Retina (tissue), 1 donor: ENCODE measurements around the gene COL4A6.

Experiments used
- DNase-seq: peaks from one replicate; pipeline ENCODE4 v3.0.0-alpha.2; 2016

COL4A6 gene

DNA sequence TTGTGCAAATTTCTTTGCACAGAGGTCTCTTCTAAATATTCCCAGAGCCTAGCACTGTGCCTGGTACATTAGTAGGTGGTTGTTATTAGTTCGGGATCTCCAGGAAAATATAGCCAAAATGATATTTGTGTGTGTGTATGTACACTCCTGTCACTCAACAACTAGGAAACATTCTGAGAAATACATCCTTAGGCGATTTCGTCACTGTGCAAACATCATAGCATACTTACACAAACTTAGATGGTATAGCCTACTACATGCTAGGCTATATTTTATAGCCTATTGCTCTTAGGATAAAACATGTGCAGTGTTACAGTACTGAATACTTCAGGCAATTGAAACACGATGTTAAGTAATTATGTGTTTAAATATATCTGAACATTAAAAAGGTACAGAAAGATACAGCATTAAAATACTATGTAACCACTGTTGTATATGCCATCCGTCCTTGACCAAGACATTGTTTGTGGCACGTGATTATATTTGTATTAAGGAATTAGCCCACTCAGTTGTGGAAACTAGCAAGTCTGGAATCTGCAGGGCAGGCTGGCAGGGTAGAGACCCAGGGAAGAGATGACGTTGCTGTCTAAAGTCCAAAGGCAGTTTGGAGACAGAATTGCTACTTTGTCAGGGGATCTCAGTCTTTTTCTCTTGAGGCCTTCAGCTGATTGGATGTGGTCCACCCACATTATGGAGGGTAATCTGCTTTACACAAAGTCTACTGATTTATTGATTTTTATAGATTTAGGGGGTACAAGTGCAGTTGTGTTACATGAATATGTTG lies 106.9 kb downstream of the COL4A6 start:
- DNase-seq: no peak

- no peak for DNase-seq
Observed at GRCh38 chrX:108323751-108324150, 114.5 kb downstream of the COL4A6 start.

DNA sequence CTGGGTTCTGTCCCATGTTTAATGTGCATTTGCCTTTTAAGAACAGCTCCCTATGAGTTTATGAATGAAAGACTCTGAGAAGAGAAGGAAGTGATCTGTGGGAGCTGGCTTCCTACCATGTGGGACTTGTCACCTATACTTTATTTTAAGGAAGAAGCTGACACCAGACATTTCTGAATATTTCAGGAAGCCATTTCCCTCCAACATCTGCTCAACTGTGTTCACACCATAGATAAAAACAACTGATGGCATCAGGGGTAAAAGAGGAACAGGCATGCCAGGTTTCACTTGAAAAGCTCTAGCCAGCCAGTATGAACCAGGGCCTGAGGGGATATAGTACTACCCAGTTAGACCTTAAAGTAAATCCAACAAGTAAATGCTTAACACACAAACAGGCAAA lies 116.0 kb downstream of the COL4A6 start:
- no peak for DNase-seq

GRCh38 chrX:108316456-108316855 lies 121.8 kb downstream of the COL4A6 start:
- no peak for DNase-seq

DNA sequence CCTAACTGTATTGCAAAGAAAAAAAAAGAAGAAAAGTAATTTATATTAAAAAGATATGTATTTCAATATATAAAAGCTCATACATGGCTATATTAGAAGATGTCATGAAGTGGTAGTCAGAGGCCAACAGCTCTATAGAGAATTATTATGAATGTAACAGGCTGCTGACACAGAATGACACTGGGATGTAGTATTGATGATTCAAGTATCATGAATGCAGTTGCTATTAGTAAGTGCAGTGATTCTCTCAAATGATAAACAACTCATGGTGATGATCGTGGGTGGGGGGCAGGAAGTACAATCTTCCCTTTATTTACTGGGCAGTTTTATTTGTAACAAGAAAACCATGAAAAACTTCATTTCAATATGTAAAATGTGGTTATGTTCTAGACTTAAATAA lies 124.6 kb downstream of the COL4A6 start:
- DNase-seq: no peak

DNA sequence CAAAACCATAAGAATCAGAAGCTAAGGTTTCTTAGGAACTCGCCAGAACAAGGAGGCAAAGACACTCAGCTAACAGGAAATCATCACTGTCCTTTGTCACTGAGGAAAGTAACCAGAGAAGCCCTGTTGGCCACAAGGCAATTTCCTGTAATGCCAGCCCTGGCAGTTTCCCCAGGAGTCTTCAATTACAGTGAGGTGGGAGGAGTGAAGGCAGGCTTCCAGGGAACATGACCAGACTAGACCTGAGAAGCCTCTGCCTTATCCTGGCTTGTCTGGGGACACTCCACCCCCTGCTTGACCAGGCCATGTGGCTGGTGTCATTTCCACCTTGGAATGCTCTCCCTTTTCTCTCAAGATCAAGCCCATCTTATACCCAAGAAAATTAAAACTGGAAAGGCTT lies 125.3 kb downstream of the COL4A6 start:
- no peak for DNase-seq

- no peak for DNase-seq
Observed at GRCh38 chrX:108312011-108312410, 126.2 kb downstream of the COL4A6 start.

DNA sequence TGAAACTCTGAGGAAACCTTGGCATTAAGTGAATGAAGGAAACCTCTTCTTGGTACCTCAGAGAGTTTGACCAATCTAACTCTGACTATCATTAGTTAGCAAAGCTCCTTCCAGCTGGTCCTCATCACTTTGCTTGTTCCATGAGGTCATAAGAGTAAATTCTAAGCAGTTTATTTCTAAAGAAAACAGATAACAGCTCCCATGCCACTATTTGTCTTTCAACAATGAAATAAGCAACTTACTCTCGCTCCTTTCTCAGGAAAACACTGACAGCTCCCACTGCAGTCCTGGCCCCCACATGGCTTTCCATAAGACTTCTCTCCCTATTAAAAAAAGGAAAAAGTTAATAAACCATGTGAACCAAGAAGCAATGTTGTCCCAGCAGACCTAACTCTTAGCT lies 127.7 kb downstream of the COL4A6 start:
- no peak for DNase-seq

DNA sequence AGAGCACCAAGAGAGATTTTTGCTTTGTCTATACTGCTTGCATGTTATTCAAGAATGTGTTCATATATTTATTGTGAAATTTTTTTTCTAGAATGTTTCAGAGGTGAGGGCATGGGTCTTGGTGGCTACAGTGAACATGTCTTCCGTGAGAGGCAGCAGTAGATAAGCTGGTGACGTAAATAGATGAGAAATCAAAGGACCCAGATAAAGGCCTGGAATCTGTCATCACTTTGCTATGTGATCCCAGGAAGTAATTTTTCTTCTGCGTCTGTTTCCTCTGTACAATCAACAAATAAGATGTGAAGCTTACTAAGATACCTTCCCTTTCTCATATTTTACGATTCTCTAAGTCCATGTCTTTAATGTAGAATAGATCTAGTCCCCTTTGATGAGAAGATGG lies 129.1 kb downstream of the COL4A6 start:
- no peak for DNase-seq

DNA sequence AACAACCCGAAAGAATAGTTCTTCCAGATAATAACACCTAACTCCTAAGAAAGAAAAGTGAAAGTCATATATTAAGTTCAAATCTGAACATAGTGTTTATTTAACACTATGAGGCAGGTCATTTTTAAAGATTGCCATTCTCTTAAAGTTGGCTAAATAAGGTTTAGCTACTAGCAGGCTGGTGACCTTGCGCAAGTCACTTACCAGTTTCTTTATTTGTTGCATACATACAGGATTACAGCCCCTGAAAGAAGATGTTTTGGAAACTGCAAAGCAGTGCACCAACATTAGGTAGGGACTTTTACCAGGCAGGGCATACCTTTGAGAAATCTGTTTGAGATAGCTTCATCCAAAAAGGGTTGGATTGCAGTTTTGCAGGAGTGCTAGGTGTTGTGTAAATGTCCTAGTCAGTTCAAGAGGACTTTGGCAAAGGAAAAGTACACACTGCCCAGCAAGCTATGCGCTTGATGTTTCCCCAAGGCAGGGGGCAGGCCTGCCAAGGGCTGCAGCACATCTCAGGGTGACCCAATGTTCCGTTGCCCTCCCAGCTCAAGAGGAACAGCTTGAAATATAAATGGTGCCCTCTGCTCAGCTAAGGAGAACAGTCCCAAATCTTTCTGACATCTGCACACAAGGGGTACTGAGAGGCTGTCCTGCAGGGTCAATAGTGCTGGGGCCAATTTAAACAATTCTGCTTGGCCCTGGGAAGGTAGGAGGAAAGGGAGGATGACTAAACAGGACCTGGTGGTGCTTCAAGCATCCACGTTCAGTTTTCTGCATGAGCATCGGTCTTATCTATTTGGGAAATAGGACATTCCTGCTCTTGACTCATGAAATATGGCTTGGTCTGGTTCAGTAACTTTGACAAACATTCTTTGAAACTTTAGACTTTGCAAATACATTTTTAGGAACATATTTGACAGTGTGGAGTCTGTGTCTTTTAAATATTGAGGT lies 130.8 kb downstream of the COL4A6 start:
- DNase-seq: no peak

DNA sequence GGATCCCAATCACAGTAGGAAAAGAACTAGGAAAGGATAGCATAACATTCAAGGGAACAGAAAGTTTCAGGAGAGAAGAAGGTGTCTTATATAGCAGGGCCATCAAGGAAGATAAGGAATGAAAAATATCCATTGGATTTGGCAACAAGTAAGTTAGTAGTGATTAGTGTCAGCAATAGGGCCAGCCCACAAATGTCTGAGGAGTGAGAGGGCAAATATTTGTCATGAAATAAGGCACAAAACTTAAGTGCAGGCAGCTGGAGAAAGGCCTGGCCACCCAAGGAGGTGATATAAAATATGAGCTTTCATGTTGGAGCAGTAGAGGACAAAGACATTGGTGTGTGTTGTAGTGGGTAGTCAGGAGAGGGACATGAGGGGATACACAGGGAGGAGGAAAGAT lies 132.1 kb downstream of the COL4A6 start:
- DNase-seq: no peak

GRCh38 chrX:108304757-108305156 lies 133.5 kb downstream of the COL4A6 start:
- no peak for DNase-seq

DNA sequence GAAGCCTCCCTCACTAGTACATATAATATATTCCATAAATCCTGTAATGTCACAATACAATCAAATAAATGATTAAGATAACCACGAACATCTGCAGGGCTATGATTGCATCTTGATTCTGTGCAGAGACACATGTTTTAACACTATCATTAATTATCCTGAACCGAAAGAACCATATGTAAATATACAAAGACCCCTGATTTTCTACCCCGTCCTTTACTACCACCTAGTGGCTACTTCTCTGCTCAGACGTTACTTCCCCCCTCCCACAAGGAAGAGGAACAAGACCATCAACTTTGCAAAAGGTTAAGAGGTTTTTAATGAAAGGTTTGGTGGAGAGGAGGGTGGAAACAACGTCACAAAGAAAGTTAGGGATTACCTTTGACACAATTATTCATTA lies 134.0 kb downstream of the COL4A6 start:
- DNase-seq: peak; percentile 16

- DNase-seq: no peak
Observed at GRCh38 chrX:108303682-108304081, 134.5 kb downstream of the COL4A6 start.

DNA sequence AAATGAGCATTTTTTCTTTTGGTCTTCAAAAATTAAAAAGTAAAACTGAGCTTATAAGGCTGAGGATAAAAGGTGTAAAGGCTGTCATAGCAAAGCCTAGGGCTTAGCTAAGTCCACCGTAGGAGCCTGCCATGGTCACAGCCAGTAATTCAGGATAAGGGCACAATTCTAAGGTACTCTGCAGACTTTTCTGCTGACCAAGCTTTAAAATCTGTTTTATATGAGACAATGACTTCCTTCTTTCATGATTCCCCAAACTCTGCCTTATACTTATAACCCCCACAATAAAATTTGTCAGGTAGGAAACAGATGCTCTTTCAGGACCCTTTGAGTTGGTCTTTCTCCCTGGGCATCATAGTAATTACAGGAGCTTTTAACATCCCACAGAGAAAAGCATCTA lies 138.5 kb downstream of the COL4A6 start:
- DNase-seq: no peak

DNA sequence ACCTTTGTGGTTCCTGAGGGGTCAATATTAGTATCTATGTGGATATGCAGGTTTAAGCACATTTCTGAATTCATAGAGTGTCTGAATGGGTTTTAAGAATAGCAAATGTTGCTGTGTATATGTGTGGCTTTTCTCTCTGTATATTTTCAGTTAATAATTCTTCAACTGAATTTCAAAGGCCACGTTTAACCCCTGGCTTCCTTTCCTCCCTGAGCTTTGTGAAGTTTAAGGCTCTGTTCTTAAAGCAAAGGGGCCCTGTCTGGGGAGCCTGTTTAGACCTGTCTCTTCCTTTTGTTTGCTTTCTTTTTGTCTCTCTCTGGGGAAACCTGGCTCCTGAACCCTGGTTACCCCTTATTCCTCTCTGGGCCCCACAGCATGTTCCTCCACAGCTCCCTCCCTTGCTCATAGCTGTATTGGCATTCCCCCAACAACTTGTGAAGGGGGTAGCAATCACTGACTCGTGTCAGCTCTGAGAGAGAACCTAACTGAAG lies 139.1 kb downstream of the COL4A6 start:
- no peak for DNase-seq

- DNase-seq: no peak
Observed at GRCh38 chrX:108298165-108298602, 140.0 kb downstream of the COL4A6 start.

DNA sequence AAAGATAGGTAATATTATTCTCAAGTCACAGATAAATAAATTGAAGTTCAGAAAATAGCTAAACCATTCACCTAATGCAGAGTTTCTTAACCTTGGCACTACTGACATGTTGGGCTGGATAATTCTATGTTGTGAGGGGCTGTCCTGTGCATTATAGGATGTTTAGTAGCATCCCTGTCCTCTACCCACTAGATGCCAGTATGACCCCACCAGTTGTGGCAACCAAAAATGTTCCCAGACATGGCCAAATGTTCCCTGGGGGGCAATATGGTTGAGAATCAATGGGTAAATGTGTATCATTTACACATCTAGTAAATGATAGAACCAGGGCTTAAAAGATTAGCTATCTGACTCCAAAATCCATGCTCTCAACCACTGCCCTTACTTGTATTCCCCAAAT lies 140.9 kb downstream of the COL4A6 start:
- DNase-seq: no peak

DNA sequence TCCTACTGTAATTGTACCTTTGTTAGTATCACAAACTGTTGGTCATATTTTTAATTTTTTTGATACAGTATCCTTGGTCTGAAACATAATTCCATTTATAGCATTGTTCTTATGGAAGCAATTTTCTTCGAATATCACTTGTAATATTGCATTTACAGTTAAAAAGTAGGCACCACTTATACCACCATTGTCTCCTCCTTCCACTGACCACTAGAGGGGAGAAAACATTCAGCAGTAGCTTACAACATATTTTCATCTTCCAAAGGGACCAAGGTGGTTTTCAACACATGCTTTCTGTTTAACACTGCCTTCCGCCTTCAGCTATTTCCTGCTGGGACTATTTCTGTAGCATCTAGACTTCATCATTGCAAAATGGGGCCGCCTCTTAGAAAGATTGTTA lies 146.2 kb downstream of the COL4A6 start:
- DNase-seq: no peak

DNA sequence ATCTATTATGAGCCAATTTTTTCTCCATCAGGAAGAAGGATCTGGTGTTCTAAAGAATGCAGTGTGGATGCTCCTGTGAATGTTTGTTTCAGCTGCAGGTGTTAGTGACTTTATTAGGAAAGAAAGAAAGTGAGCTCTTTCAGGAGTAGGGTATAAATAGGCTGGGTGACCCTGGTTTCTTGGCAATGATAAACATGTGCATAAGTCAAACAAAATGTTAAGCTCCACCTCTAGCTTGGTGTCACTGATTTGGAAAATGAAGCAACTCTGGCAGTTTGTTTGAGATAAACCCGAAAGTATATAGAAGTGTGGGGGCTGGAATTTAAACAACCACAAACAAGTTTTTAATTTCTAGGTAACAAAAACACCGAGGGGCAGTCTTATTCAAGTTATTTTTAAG lies 152.3 kb downstream of the COL4A6 start:
- no peak for DNase-seq

GRCh38 chrX:108285356-108285755 lies 152.9 kb downstream of the COL4A6 start:
- no peak for DNase-seq

- no peak for DNase-seq
Observed at GRCh38 chrX:108275732-108276131, 162.5 kb downstream of the COL4A6 start.

DNA sequence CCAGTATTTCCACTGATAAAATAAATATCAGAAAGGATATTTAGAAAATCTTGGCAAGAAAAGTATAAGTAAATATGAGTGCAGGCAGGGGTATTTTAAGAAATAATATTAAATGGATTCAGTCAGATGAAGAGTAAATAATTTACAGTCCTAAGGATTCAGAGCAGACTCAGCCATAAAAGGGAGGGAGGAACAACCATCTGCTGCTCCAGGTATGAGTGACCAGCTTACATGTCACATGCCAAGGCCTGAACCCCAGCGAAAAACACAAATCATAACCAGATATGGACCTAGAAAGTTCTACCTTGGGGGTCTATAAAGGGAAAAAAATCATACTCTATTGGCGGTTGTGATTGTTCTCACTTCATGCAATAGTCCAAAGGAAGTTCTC lies 166.8 kb downstream of the COL4A6 start:
- no peak for DNase-seq
